Muscle layer of duodenum (tissue), 2 donors: Measurements from ENCODE around the gene MCM3AP.

Source experiments
- H3K27ac ChIP-seq: one replicate; pipeline ENCODE4 v1.7.0; 2013; ENCODE audit warnings: mild to moderate bottlenecking, low read length
- H3K27me3 ChIP-seq: one replicate; pipeline ENCODE4 v1.7.0; 2013; ENCODE audit warnings: low read depth, mild to moderate bottlenecking, control low read depth, low read length
- H3K36me3 ChIP-seq, 2 donors: one replicate each; pipeline ENCODE4 v1.7.0; 2013; ENCODE audit warnings: low read length in 2 of 2, control low read depth in 1 of 2, mild to moderate bottlenecking in 1 of 2; ENCODE audit not compliant: insufficient read depth in 2 of 2, control insufficient read depth in 1 of 2
- H3K4me1 ChIP-seq, 2 donors: one replicate each; pipeline ENCODE4 v1.7.0; 2013; ENCODE audit warnings: low read length in 2 of 2, mild to moderate bottlenecking in 2 of 2, control low read depth in 1 of 2, moderate library complexity in 1 of 2; ENCODE audit not compliant: insufficient read depth in 2 of 2, control insufficient read depth in 1 of 2
- H3K4me3 ChIP-seq, 2 donors: one replicate each; pipeline ENCODE4 v1.7.0; 2013; ENCODE audit warnings: low read length in 2 of 2, low read depth in 1 of 2, mild to moderate bottlenecking in 1 of 2
- H3K9me3 ChIP-seq, 2 donors: one replicate each; pipeline ENCODE4 v1.7.0; 2013; ENCODE audit warnings: low read length in 2 of 2, control low read depth in 1 of 2, mild to moderate bottlenecking in 1 of 2; ENCODE audit not compliant: control insufficient read depth in 1 of 2
- donor health status: healthy.

The MCM3AP gene

GRCh38 chr21:46221664-46222435, 63.6 kb downstream of the MCM3AP start:
- Histone ChIP-seq H3K4me3 (no peak overlapping the region), H3K36me3 (peaks cover 19 to 38% of the 10 kb centered on the region in 2 donors), H3K9me3 (no peaks in the 10 kb centered on the region), H3K4me1 (peaks cover 7% of the 10 kb centered on the region in 2 donors), H3K27me3 (no peaks in the 10 kb centered on the region), H3K27ac (no peak overlapping the region)

GRCh38 chr21:46220847-46221246, 64.6 kb downstream of the MCM3AP start:
- H3K27me3 ChIP-seq = no peaks in the 10 kb centered on the region
- no peak overlapping the region for H3K27ac ChIP-seq
- no peak overlapping the region for H3K4me3 ChIP-seq
- no peaks in the 10 kb centered on the region for H3K4me1 ChIP-seq
- H3K9me3 ChIP-seq = no peaks in the 10 kb centered on the region
- H3K36me3 ChIP-seq = peaks cover 19 to 46% of the 10 kb centered on the region in 2 donors

DNA sequence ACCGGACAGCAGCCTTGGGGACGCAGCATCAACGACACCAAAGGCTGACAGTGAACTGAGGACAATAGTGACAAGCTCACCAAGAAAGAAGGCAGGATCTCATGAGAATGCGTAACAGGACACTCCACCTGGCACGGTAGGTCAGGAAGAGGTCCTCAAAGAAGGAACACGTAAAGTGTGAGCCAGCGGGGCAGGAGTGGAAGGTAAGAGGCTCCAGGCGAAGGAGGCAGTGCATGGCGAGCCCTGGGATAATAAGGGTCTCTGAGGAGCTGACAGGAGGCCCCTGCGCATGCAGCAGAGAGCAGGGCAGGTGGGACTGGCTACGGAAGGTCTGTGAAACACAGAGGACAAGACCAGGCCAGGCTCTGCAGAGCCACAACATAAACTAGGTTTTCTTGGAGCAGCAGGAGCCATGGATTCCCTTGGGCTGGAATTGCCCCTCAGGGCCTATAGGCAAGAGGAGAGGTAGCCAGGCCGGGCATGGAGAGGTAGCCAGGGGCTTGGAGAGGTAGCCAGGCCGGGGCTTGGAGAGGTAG, 65.1 kb downstream of the MCM3AP start:
- H3K36me3 ChIP-seq = peaks cover 19 to 51% of the 10 kb centered on the region in 2 donors
- no peaks in the 10 kb centered on the region for H3K4me1 ChIP-seq
- H3K27ac ChIP-seq = no peak overlapping the region
- no peaks in the 10 kb centered on the region for H3K27me3 ChIP-seq
- no peak overlapping the region for H3K4me3 ChIP-seq
- H3K9me3 ChIP-seq = no peaks in the 10 kb centered on the region

DNA sequence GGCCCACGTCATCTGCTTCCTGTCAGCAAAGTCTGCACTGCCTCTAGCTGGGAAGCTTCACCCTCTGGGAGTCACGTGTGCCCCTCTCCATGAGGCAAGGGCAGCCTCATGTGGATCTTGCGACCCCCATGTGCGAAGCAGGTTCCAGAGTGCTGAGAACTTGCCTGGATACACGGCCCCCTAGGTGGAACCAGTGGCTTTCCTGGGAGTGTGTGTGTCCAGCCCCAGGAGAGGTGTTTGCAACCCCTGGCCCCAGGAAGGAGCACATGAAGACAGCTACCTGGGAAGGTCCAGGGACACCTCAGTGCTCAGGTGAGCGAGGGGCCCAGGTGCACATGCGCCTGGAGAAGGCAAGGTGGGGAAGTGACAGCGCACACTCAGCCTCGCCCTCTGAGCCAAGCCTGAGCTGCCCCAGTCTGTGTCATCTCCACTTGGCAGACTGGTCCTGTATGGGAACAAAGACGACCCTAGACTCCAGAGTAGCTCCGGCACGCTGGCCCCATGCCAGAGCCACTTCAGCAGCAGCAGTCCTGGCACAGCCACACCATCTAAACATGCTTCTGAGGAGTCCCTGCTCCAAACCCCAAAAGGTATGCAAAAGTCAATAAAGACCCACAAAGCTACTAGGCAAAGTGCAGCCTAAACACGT, 65.7 kb downstream of the MCM3AP start:
- H3K9me3 ChIP-seq = no peaks in the 10 kb centered on the region
- no peak overlapping the region for H3K4me3 ChIP-seq
- no peaks in the 10 kb centered on the region for H3K4me1 ChIP-seq
- no peak overlapping the region for H3K27ac ChIP-seq
- H3K27me3 ChIP-seq = no peaks in the 10 kb centered on the region
- peaks cover 19 to 51% of the 10 kb centered on the region in 2 donors for H3K36me3 ChIP-seq

DNA sequence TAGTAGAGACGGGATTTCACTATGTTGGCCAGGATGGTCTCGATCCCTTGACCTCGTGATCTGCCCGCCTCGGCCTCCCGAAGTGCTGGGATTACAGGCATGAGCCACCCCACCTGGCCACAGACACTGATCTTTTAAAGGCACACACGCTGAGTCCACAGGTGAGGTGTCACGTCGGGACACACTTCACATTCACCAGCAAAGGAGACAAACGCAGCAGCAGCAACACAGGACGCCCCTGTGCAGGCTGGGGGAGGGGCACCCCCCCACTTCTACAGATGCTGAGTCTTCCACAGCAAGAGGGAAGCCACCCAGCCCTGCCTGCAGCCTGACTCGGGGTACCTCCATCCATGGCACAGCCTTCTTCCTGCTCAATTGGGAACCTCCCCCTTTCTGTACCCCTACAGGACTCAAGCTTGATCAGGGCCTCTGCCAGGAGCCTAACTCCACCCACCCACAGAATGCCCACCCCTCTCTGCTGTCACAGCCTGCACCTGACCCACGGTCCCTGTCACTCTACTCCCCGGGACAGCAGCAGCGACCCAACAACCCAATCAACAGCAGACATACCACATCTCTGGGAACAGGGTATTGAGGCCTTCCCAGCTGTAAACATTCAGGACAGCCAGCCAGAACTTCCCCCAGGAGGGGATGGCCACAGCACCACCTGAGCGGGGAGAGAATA, 66.4 kb downstream of the MCM3AP start:
- no peak overlapping the region for H3K27ac ChIP-seq
- H3K9me3 ChIP-seq = no peaks in the 10 kb centered on the region
- peaks cover 19 to 51% of the 10 kb centered on the region in 2 donors for H3K36me3 ChIP-seq
- H3K27me3 ChIP-seq = no peaks in the 10 kb centered on the region
- H3K4me3 ChIP-seq = no peak overlapping the region
- H3K4me1 ChIP-seq = no peaks in the 10 kb centered on the region

DNA sequence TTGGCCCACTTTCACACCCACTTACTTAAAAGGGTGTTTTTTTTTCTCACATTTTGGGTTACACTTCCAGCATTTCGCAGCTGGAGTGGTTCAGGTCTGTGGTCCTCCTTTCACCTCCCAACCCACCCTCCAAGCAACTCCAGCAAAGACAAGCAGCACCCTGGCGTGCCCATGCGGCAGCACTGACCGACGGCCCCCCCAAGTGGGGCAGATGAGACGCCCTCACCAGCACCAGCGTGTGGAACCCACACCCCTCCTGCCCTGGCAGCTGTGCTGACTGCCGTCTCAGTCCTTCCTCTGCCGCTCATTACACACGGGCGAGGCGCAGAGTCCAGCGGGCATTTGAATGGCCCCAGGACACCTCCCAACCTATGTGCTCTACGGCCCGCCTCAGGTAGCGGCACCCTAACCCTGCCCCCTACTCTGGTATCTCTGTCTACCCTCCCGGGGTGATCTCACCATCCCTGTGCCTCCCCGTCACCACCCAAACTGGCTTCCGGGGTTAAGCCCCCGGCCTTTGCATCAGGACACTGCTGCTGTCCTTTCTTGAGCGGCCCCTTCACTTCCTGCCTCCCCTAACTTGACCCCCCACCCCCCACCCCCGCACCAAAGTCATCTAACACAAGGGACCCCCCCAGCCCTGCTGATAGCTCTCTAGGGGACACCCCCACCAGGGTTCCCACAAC, 67.8 kb downstream of the MCM3AP start:
- H3K36me3 ChIP-seq = peaks cover 16 to 49% of the 10 kb centered on the region in 2 donors
- no peak overlapping the region for H3K27ac ChIP-seq
- H3K9me3 ChIP-seq = no peaks in the 10 kb centered on the region
- H3K4me3 ChIP-seq = no peak overlapping the region
- no peaks in the 10 kb centered on the region for H3K27me3 ChIP-seq
- H3K4me1 ChIP-seq = no peaks in the 10 kb centered on the region

GRCh38 chr21:46216132-46216747, 69.2 kb downstream of the MCM3AP start:
- Histone ChIP-seq H3K27ac (no peak overlapping the region), H3K4me3 (no peak overlapping the region), H3K4me1 (no peaks in the 10 kb centered on the region), H3K36me3 (peaks cover 9 to 49% of the 10 kb centered on the region in 2 donors), H3K27me3 (no peaks in the 10 kb centered on the region), H3K9me3 (no peaks in the 10 kb centered on the region)

- Histone ChIP-seq H3K27ac (no peak overlapping the region), H3K4me3 (no peak overlapping the region), H3K27me3 (no peaks in the 10 kb centered on the region), H3K4me1 (no peaks in the 10 kb centered on the region), H3K36me3 (peaks cover 9 to 52% of the 10 kb centered on the region in 2 donors), H3K9me3 (no peaks in the 10 kb centered on the region)
Observed at GRCh38 chr21:46215436-46216131, 69.8 kb downstream of the MCM3AP start.

DNA sequence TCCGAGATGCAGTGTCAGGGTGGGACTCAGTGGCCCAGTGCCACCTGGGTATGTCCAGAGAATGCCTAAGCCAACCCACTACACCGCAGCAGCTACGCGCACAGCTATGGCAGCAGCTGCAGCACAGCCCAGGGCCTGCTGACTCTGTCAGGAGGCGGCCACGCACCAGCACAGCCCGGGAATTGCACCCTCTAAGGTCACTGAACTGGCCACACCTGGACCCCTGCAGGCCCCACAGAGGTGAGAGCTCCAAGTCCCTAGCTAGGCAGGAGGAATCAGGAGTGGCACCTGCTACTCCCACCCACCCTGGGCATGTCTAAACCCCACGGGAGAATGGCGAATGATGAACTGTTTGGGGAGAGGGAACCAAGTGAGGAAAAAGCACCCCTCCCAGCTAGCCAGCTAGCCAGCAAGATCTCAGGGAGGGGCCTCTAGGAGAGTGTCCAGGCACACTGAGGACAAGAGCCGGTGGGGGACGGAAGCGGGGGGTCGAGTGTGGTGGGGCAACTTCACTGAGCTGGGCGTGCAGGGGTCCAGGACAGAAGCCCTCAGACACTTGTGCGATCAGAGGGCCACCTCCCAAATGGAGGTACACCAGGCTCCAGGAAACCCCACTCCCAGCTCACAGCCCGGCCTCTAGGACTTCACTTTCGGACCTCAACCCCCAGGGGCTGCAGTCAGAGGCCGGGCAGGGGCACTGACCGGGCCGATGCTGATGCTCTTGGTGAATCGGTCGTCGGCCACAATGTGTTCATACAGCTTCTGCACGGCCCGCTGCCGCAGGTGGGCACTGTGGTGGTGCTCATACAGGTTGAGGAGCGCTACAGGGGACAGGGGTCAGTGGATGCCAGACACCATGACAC, 70.7 kb downstream of the MCM3AP start:
- no peaks in the 10 kb centered on the region for H3K27me3 ChIP-seq
- H3K36me3 ChIP-seq = peaks cover 3 to 51% of the 10 kb centered on the region in 2 donors
- H3K9me3 ChIP-seq = no peaks in the 10 kb centered on the region
- H3K27ac ChIP-seq = no peak overlapping the region
- H3K4me1 ChIP-seq = no peaks in the 10 kb centered on the region
- no peak overlapping the region for H3K4me3 ChIP-seq
